Measurements from ENCODE around the gene GDPD3.
A peak's percentile ranks its signal among the peaks of the same experiment; 100 is the strongest.

GDPD3 gene

DNA sequence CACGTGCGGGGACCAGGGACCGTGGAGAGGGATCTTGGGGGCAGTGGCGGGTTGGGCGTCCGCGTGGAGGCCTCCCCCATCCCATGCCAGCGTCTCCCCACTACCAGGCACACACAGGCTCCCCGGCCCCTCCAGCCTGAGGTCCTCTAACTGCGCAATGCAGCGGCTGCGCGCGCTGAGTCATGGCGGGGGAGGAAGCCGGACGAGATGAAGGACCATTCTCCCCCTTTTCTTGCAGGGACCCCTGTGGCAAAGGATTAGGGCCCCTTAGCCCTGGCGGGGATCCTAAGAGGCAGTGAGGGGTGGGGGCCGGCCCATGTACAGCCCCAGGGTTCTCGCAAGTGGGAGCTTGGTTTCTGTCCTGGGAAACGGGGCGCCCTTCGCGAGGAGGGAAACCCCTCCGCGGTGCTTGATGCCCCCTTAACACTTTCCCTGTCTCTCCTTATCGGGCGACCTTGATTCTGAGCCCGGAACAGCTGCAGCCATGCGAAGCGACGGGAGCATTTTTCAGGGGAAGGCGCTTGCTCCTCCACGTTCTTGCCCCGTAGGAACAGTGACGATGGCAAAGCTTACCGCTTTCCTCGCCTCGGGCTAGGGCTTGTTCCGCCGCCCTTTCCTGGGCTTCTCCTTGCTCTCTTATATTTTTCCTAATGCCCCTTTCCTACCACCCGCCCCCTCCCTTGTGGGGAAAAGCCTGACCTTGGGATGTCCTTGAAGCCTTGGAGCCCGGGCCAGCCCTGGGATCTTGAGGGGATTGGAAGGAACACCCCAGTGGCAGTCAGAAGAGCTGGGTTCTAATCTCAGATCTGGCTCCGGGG, 47.2 kb downstream of the GDPD3 start:
- Histone ChIP-seq H3K79me2 (ENCODE audit: low read length) (peaks cover 63% of the 10 kb centered on the region), H4K20me1 (ENCODE audit: insufficient read depth, low read length) (peaks cover 48% of the 10 kb centered on the region), H2AFZ (ENCODE audit: low read depth, low read length) (no peak overlapping the region), H3K4me3 (ENCODE audit: low read length) (peak overlapping the region; percentile 94), H3K9me3 (ENCODE audit: insufficient read depth, low read length) (no peaks in the 10 kb centered on the region), H3K27ac (ENCODE audit: low read length) (peak overlapping the region; percentile 73), H3K27me3 (ENCODE audit: low read depth, low read length) (no peaks in the 10 kb centered on the region), H3K4me2 (ENCODE audit: low read length) (peak overlapping the region; percentile 88), H3K4me1 (ENCODE audit: low read length) (peaks cover 18% of the 10 kb centered on the region), H3K9ac (ENCODE audit: low read length) (peak overlapping the region; percentile 90), H3K36me3 (replicated peaks; ENCODE audit: low read depth, low read length) (peaks cover 51% of the 10 kb centered on the region)
- TF ChIP-seq EZH2phosphoT487 (IDR thresholded peaks at IDR 0.05; ENCODE audit: low read depth): no peak
- TF ChIP-seq, protein P1, sequence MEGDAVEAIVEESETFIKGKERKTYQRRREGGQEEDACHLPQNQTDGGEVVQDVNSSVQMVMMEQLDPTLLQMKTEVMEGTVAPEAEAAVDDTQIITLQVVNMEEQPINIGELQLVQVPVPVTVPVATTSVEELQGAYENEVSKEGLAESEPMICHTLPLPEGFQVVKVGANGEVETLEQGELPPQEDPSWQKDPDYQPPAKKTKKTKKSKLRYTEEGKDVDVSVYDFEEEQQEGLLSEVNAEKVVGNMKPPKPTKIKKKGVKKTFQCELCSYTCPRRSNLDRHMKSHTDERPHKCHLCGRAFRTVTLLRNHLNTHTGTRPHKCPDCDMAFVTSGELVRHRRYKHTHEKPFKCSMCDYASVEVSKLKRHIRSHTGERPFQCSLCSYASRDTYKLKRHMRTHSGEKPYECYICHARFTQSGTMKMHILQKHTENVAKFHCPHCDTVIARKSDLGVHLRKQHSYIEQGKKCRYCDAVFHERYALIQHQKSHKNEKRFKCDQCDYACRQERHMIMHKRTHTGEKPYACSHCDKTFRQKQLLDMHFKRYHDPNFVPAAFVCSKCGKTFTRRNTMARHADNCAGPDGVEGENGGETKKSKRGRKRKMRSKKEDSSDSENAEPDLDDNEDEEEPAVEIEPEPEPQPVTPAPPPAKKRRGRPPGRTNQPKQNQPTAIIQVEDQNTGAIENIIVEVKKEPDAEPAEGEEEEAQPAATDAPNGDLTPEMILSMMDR (IDR thresholded peaks at IDR 0.05; ENCODE audit: low read depth, low read length): no peak

DNA sequence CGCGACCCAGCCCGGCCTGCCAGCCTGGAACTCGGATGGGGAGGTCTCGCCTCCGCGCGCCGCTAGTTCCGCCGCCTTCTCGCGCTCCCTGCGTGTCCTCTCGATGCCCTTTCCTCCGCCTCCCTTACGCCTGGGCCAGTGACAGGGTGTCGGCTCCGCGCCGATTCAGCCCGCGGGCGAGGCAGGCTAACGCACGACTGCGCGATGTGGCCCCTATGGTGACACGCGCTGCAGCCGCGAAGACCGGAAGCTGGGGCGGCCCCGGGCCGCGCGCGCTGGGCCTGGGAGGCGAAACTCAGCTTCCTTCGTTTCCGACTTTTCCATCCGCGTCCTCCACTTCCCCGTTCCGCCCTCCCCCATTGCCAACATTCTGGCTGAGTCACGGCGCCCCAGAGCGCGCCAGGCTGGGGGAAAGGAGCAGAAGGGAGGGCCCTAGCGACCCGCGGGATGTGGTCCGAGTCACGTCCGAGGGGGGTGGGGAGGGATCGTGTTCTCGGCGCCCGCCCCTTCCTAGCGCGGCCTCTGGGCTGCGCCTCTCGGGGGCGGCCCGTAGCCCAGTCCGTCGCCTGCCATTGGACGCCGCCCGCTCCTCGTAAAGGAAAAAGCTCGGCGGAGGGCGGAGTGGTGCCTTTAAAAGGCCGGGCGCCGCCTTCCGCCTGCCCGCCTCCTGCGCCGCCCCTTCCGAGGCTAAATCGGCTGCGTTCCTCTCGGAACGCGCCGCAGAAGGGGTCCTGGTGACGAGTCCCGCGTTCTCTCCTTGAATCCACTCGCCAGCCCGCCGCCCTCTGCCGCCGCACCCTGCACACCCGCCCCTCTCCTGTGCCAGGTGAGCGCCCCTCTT, 48.0 kb downstream of the GDPD3 start, which contains the start of gene ALDOA:
ALDOA (plus strand) TSS at position 659 of the 841 bp plus-strand sequence. CDS start 1,138 bp downstream, outside the sequence.
- Histone ChIP-seq H3K4me1 (ENCODE audit: low read length) (peaks cover 18% of the 10 kb centered on the region), H3K9ac (ENCODE audit: low read length) (peak within 1 kb of the TSS; percentile 92), H3K4me2 (ENCODE audit: low read length) (peak within 1 kb of the TSS; percentile 88), H3K27ac (ENCODE audit: low read length) (peak within 1 kb of the TSS; percentile 92), H2AFZ (ENCODE audit: low read depth, low read length) (no peak within 1 kb of the TSS; the same call in 1 of the 2 replicates), H3K4me3 (ENCODE audit: low read length) (peak within 1 kb of the TSS; percentile 94), H3K36me3 (replicated peaks; ENCODE audit: low read depth, low read length) (peaks cover 44% of the 10 kb centered on the region), H3K79me2 (ENCODE audit: low read length) (peaks cover 63% of the 10 kb centered on the region), H3K27me3 (ENCODE audit: low read depth, low read length) (no peaks in the 10 kb centered on the region), H3K9me3 (ENCODE audit: insufficient read depth, low read length) (no peaks in the 10 kb centered on the region), H4K20me1 (ENCODE audit: insufficient read depth, low read length) (peaks cover 42% of the 10 kb centered on the region)
- TF ChIP-seq, protein P1 (IDR thresholded peaks at IDR 0.05; ENCODE audit: low read depth, low read length): no peak
- no peak for TF ChIP-seq EZH2phosphoT487 (IDR thresholded peaks at IDR 0.05; ENCODE audit: low read depth)

DNA sequence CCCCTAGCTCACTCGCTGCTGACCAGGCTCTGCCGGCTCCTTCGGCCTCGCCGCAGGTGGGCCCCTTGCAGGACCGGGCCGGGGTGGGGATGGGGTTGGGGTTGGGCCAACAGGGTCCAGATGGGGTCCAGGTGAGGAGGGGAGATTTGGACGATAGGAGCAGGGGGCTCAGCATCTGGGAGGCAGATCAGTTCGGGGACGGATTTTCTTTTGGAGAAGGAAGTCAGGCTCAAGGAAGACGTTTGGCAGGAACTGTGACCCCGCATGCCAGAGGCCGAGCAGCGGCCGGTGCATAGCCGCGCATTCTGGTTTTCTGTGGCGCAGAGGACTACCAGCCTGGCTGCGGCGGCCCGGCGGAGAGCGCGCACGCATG, 48.6 kb downstream of the GDPD3 start:
- H4K20me1 ChIP-seq (ENCODE audit: insufficient read depth, low read length): peaks cover 36% of the 10 kb centered on the region
- H3K4me1 ChIP-seq (ENCODE audit: low read length): peaks cover 18% of the 10 kb centered on the region
- H3K27ac ChIP-seq (ENCODE audit: low read length): peak overlapping the region; percentile 92
- peaks cover 58% of the 10 kb centered on the region for H3K79me2 ChIP-seq (ENCODE audit: low read length)
- H3K4me3 ChIP-seq (ENCODE audit: low read length): peak overlapping the region; percentile 94
- H2AFZ ChIP-seq (ENCODE audit: low read depth, low read length): no peak overlapping the region
- TF ChIP-seq EZH2phosphoT487 (IDR thresholded peaks at IDR 0.05; ENCODE audit: low read depth): no peak
- TF ChIP-seq, protein P1 (IDR thresholded peaks at IDR 0.05; ENCODE audit: low read depth, low read length): no peak
- H3K9ac ChIP-seq (ENCODE audit: low read length): peak overlapping the region; percentile 92
- no peaks in the 10 kb centered on the region for H3K9me3 ChIP-seq (ENCODE audit: insufficient read depth, low read length)
- H3K36me3 ChIP-seq (replicated peaks; ENCODE audit: low read depth, low read length): peaks cover 38% of the 10 kb centered on the region
- H3K4me2 ChIP-seq (ENCODE audit: low read length): peak overlapping the region; percentile 86
- no peaks in the 10 kb centered on the region for H3K27me3 ChIP-seq (ENCODE audit: low read depth, low read length)
